Central memory CD8-positive, alpha-beta T cell (primary cell): ENCODE data around the gene GCH1.

Experiments
- ATAC-seq: fragments of 150-1000 bp; cut with Tn5 transposase; replicated peaks from 2 replicates; pipeline ENCODE4 v1.10.0; 2022; ENCODE audit warnings: mild to moderate bottlenecking, moderate FRiP score, moderate number of reproducible peaks; ENCODE audit not compliant: poor library complexity, severe bottlenecking; ENCODE audit errors: extremely low read depth
- DNase-seq, 2 donors: peaks; one replicate each; pipeline ENCODE4 v3.0.0; 2021; ENCODE audit warnings: low spot score in 2 of 2
- H3K27ac Mint-ChIP-seq: one replicate; pipeline ENCODE4 v1.8.0; 2022; ENCODE audit warnings: low read depth, mild to moderate bottlenecking, moderate library complexity, mixed read lengths
- H3K27me3 Mint-ChIP-seq: one replicate; pipeline ENCODE4 v1.8.0; 2022; ENCODE audit warnings: mixed read lengths
- H3K36me3 Mint-ChIP-seq: one replicate; pipeline ENCODE4 v1.8.0; 2022; ENCODE audit warnings: mild to moderate bottlenecking, moderate library complexity, mixed read lengths; ENCODE audit not compliant: insufficient read depth
- H3K4me1 Mint-ChIP-seq: one replicate; pipeline ENCODE4 v1.8.0; 2022; ENCODE audit warnings: mixed read lengths
- H3K4me3 Mint-ChIP-seq: one replicate; pipeline ENCODE4 v1.8.0; 2022; ENCODE audit warnings: mild to moderate bottlenecking, moderate library complexity, mixed read lengths
- H3K9me3 Mint-ChIP-seq: one replicate; pipeline ENCODE4 v1.8.0; 2022; ENCODE audit warnings: mixed read lengths

Gene GCH1

GRCh38 chr14:54902521-54903420 lies at the start of gene GCH1:
Gene GCH1 (minus strand): TSS chr14:54902826. CDS start chr14:54902663, 163 bp downstream.
- no peaks in the 10 kb centered on the region for H3K27me3 Mint-ChIP-seq
- peak; percentile 51 to 53 for DNase-seq
- no peaks in the 10 kb centered on the region for H3K9me3 Mint-ChIP-seq
- H3K4me1 Mint-ChIP-seq = peaks cover 12% of the 10 kb centered on the region
- H3K4me3 Mint-ChIP-seq = peak within 1 kb of the TSS; percentile 83
- H3K27ac Mint-ChIP-seq = peak within 1 kb of the TSS; percentile 80
- H3K36me3 Mint-ChIP-seq = peaks cover 19% of the 10 kb centered on the region
- peak; percentile 66 for ATAC-seq

- no peaks in the 10 kb centered on the region for H3K9me3 Mint-ChIP-seq
- no peak overlapping the region for H3K27ac Mint-ChIP-seq
Observed at GRCh38 chr14:54947230-54947629, 44.6 kb upstream of the GCH1 start.

GRCh38 chr14:54946500-54946899 lies 43.9 kb upstream of the GCH1 start:
- Mint-ChIP-seq H3K9me3 (no peaks in the 10 kb centered on the region), H3K27ac (no peak overlapping the region), H3K27me3 (no peaks in the 10 kb centered on the region), H3K4me1 (no peaks in the 10 kb centered on the region), H3K4me3 (no peak overlapping the region), H3K36me3 (peaks cover 5% of the 10 kb centered on the region)
- DNase-seq (no peak), ATAC-seq (no peak)

More at GRCh38 chr14:54947230-54947629, 44.6 kb upstream of the GCH1 start:
- Mint-ChIP-seq H3K36me3 (peaks cover 5% of the 10 kb centered on the region), H3K4me3 (peak overlapping the region; percentile 23), H3K27me3 (no peaks in the 10 kb centered on the region), H3K4me1 (no peaks in the 10 kb centered on the region)
- ATAC-seq = no peak
- no peak for DNase-seq

GRCh38 chr14:54944737-54945391 lies 42.2 kb upstream of the GCH1 start:
- DNase-seq (no peak), ATAC-seq (no peak)
- Mint-ChIP-seq H3K9me3 (no peaks in the 10 kb centered on the region), H3K36me3 (peaks cover 5% of the 10 kb centered on the region), H3K4me3 (no peak overlapping the region), H3K27ac (no peak overlapping the region), H3K4me1 (no peaks in the 10 kb centered on the region), H3K27me3 (no peaks in the 10 kb centered on the region)

GRCh38 chr14:54942913-54943312 lies 40.3 kb upstream of the GCH1 start:
- DNase-seq = no peak
- H3K9me3 Mint-ChIP-seq = no peaks in the 10 kb centered on the region
- no peaks in the 10 kb centered on the region for H3K27me3 Mint-ChIP-seq
- H3K36me3 Mint-ChIP-seq = peaks cover 5% of the 10 kb centered on the region
- no peaks in the 10 kb centered on the region for H3K4me1 Mint-ChIP-seq
- H3K27ac Mint-ChIP-seq = no peak overlapping the region
- no peak overlapping the region for H3K4me3 Mint-ChIP-seq
- ATAC-seq = no peak

- H3K27me3 Mint-ChIP-seq = no peaks in the 10 kb centered on the region
- H3K36me3 Mint-ChIP-seq = no peaks in the 10 kb centered on the region
- H3K27ac Mint-ChIP-seq = no peak overlapping the region
- no peak overlapping the region for H3K4me3 Mint-ChIP-seq
- DNase-seq = no peak
- no peaks in the 10 kb centered on the region for H3K4me1 Mint-ChIP-seq
- ATAC-seq = no peak
- H3K9me3 Mint-ChIP-seq = no peaks in the 10 kb centered on the region
Observed at GRCh38 chr14:54936816-54937215, 34.2 kb upstream of the GCH1 start.

GRCh38 chr14:54935958-54936357 lies 33.3 kb upstream of the GCH1 start:
- Mint-ChIP-seq H3K27me3 (no peaks in the 10 kb centered on the region), H3K9me3 (no peaks in the 10 kb centered on the region), H3K4me1 (no peaks in the 10 kb centered on the region), H3K36me3 (no peaks in the 10 kb centered on the region), H3K27ac (no peak overlapping the region), H3K4me3 (no peak overlapping the region)
- ATAC-seq (no peak), DNase-seq (no peak)

- no peaks in the 10 kb centered on the region for H3K27me3 Mint-ChIP-seq
- no peak overlapping the region for H3K4me3 Mint-ChIP-seq
- ATAC-seq (no peak), DNase-seq (no peak)
- H3K36me3 Mint-ChIP-seq = no peaks in the 10 kb centered on the region
- H3K27ac Mint-ChIP-seq = no peak overlapping the region
- no peaks in the 10 kb centered on the region for H3K4me1 Mint-ChIP-seq
- H3K9me3 Mint-ChIP-seq = no peaks in the 10 kb centered on the region
Observed at GRCh38 chr14:54935100-54935499, 32.5 kb upstream of the GCH1 start.

GRCh38 chr14:54933006-54933405 lies 30.4 kb upstream of the GCH1 start:
- no peaks in the 10 kb centered on the region for H3K36me3 Mint-ChIP-seq
- no peak for DNase-seq
- no peak for ATAC-seq
- no peak overlapping the region for H3K27ac Mint-ChIP-seq
- no peaks in the 10 kb centered on the region for H3K9me3 Mint-ChIP-seq
- no peaks in the 10 kb centered on the region for H3K4me1 Mint-ChIP-seq
- no peaks in the 10 kb centered on the region for H3K27me3 Mint-ChIP-seq
- H3K4me3 Mint-ChIP-seq = no peak overlapping the region

GRCh38 chr14:54931598-54932340 lies 29.1 kb upstream of the GCH1 start:
- no peak for DNase-seq
- no peaks in the 10 kb centered on the region for H3K4me1 Mint-ChIP-seq
- no peak overlapping the region for H3K4me3 Mint-ChIP-seq
- H3K9me3 Mint-ChIP-seq = no peaks in the 10 kb centered on the region
- H3K27ac Mint-ChIP-seq = no peak overlapping the region
- H3K36me3 Mint-ChIP-seq = no peaks in the 10 kb centered on the region
- no peaks in the 10 kb centered on the region for H3K27me3 Mint-ChIP-seq
- no peak for ATAC-seq

GRCh38 chr14:54931101-54931500 lies 28.5 kb upstream of the GCH1 start:
- H3K27me3 Mint-ChIP-seq = no peaks in the 10 kb centered on the region
- H3K9me3 Mint-ChIP-seq = no peaks in the 10 kb centered on the region

GRCh38 chr14:54929556-54929955 lies 26.9 kb upstream of the GCH1 start:
- DNase-seq (no peak), ATAC-seq (no peak)
- Mint-ChIP-seq H3K4me3 (no peak overlapping the region), H3K27ac (no peak overlapping the region), H3K4me1 (no peaks in the 10 kb centered on the region), H3K9me3 (no peaks in the 10 kb centered on the region), H3K27me3 (peaks cover 6% of the 10 kb centered on the region), H3K36me3 (no peaks in the 10 kb centered on the region)

More at GRCh38 chr14:54931101-54931500, 28.5 kb upstream of the GCH1 start:
- H3K4me1 Mint-ChIP-seq = no peaks in the 10 kb centered on the region
- no peaks in the 10 kb centered on the region for H3K36me3 Mint-ChIP-seq
- DNase-seq (no peak), ATAC-seq (no peak)
- no peak overlapping the region for H3K27ac Mint-ChIP-seq
- no peak overlapping the region for H3K4me3 Mint-ChIP-seq
